ENCODE results near the gene CERS6. TPM values are rescaled to one million over a fixed set of nuclear protein-coding genes. Genes with fewer than 3 reads are reported as not detected.

CERS6 gene
- total RNA-seq, 2 donors from 2014 or later = 13.7 to 15.8 TPM

- Histone ChIP-seq H3K9me3 (no peaks in the 10 kb centered on the region), H3K27ac (no peak overlapping the region), H3K4me3 (no peak overlapping the region), H3K27me3 (replicated peaks; ENCODE audit: insufficient read depth) (no peaks in the 10 kb centered on the region), H3K4me1 (ENCODE audit: control insufficient read depth in 1 of 2, low read depth in 2 of 2) (peaks cover 0 to 6% of the 10 kb centered on the region in 2 donors), H3K36me3 (no peaks in the 10 kb centered on the region)
- TF ChIP-seq, protein P1, sequence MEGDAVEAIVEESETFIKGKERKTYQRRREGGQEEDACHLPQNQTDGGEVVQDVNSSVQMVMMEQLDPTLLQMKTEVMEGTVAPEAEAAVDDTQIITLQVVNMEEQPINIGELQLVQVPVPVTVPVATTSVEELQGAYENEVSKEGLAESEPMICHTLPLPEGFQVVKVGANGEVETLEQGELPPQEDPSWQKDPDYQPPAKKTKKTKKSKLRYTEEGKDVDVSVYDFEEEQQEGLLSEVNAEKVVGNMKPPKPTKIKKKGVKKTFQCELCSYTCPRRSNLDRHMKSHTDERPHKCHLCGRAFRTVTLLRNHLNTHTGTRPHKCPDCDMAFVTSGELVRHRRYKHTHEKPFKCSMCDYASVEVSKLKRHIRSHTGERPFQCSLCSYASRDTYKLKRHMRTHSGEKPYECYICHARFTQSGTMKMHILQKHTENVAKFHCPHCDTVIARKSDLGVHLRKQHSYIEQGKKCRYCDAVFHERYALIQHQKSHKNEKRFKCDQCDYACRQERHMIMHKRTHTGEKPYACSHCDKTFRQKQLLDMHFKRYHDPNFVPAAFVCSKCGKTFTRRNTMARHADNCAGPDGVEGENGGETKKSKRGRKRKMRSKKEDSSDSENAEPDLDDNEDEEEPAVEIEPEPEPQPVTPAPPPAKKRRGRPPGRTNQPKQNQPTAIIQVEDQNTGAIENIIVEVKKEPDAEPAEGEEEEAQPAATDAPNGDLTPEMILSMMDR (IDR thresholded peaks at IDR 0.05) = no peak
- DNase-seq (ENCODE audit: low spot score) = no peak
- no peak for ATAC-seq (ENCODE audit: insufficient number of reproducible peaks, low FRiP score, low read depth)
Measured at GRCh38 chr2:168753765-168754329, 297.8 kb downstream of the CERS6 start.

DNA sequence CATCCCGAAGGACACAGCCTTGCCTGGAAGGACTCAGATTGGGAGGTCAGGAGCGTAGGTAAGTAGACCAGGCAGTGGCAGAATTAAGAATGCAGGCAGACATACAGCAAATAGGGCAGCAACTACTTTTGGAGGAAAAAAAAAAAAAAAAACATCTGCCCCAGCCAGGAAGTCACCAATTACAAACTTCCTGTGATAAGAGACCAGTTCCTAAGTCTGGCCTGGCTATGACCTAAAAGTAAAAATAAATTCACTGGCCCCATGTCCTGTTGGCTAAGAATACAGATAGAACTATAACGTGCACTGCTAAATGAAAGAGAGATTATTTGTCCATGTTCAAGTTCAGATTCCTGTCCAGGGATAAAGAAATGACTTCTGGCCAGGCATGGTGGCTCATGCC is 301.2 kb downstream of the CERS6 start:
- Histone ChIP-seq H3K27ac (no peak overlapping the region), H3K4me1 (ENCODE audit: control insufficient read depth in 1 of 2, low read depth in 2 of 2) (peaks cover 0 to 6% of the 10 kb centered on the region in 2 donors), H3K9me3 (no peaks in the 10 kb centered on the region), H3K27me3 (replicated peaks; ENCODE audit: insufficient read depth) (no peaks in the 10 kb centered on the region), H3K36me3 (no peaks in the 10 kb centered on the region), H3K4me3 (no peak overlapping the region)
- ATAC-seq (ENCODE audit: insufficient number of reproducible peaks, low FRiP score, low read depth) (no peak), DNase-seq (ENCODE audit: low spot score) (no peak)
- TF ChIP-seq, protein P1 (IDR thresholded peaks at IDR 0.05) = no peak

- no peaks in the 10 kb centered on the region for H3K9me3 ChIP-seq
- H3K36me3 ChIP-seq = no peaks in the 10 kb centered on the region
- no peak for DNase-seq (ENCODE audit: low spot score)
- TF ChIP-seq, protein P1 (IDR thresholded peaks at IDR 0.05) = peak; percentile 42
- no peak for ATAC-seq (ENCODE audit: insufficient number of reproducible peaks, low FRiP score, low read depth)
- H3K4me3 ChIP-seq = no peak overlapping the region
- no peak overlapping the region for H3K27ac ChIP-seq
- H3K27me3 ChIP-seq (replicated peaks; ENCODE audit: insufficient read depth) = no peaks in the 10 kb centered on the region
- H3K4me1 ChIP-seq (ENCODE audit: control insufficient read depth in 1 of 2, low read depth in 2 of 2) = peaks cover 0 to 6% of the 10 kb centered on the region in 2 donors
Measured at GRCh38 chr2:168758970-168759820, 303.1 kb downstream of the CERS6 start.

- no peaks in the 10 kb centered on the region for H3K36me3 ChIP-seq
- TF ChIP-seq, protein P1 (IDR thresholded peaks at IDR 0.05) = no peak
- H3K27me3 ChIP-seq (replicated peaks; ENCODE audit: insufficient read depth) = no peaks in the 10 kb centered on the region
- ATAC-seq (ENCODE audit: insufficient number of reproducible peaks, low FRiP score, low read depth) (no peak), DNase-seq (ENCODE audit: low spot score) (no peak)
- no peaks in the 10 kb centered on the region for H3K9me3 ChIP-seq
- H3K4me1 ChIP-seq (ENCODE audit: control insufficient read depth in 1 of 2, low read depth in 2 of 2) = no peaks in the 10 kb centered on the region
- no peak overlapping the region for H3K27ac ChIP-seq
- no peak overlapping the region for H3K4me3 ChIP-seq
Measured at GRCh38 chr2:168765401-168765800, 309.3 kb downstream of the CERS6 start.

- TF ChIP-seq, protein P1 (IDR thresholded peaks at IDR 0.05) = no peak
- no peaks in the 10 kb centered on the region for H3K36me3 ChIP-seq
- no peak for ATAC-seq (ENCODE audit: insufficient number of reproducible peaks, low FRiP score, low read depth)
Measured at GRCh38 chr2:168766600-168766999, 310.5 kb downstream of the CERS6 start.

More at GRCh38 chr2:168766600-168766999, 310.5 kb downstream of the CERS6 start:
- Histone ChIP-seq H3K4me1 (ENCODE audit: control insufficient read depth in 1 of 2, low read depth in 2 of 2) (no peaks in the 10 kb centered on the region), H3K27ac (no peak overlapping the region), H3K4me3 (no peak overlapping the region), H3K27me3 (replicated peaks; ENCODE audit: insufficient read depth) (no peaks in the 10 kb centered on the region), H3K9me3 (no peaks in the 10 kb centered on the region)
- DNase-seq (ENCODE audit: low spot score) = no peak
